ENCODE measurements around the gene RPP25L. TPM values are rescaled to one million over a fixed set of nuclear protein-coding genes. Genes with fewer than 3 reads are reported as not detected.

RPP25L gene
- total and polyA plus RNA-seq, 9 of the 15 experiments (the other 6 are each of a cell fraction or from before 2014, with no cell fraction given), result 16.3 to 43.7 (median 29.0) TPM

- no peak for TF ChIP-seq ZKSCAN1 (IDR thresholded peaks at IDR 0.05; ENCODE audit: low read depth, low read length)
- TF ChIP-seq ETS1 (conservative IDR thresholded peaks at IDR 0.05; ENCODE audit: control insufficient read depth, low read depth, low read length), result 0 out of 2 replicates have a peak, but pooled peaks have one; percentile 20
- peak; percentile 93 for TF ChIP-seq TFE3 (CRISPR knock-in tag; IDR thresholded peaks at IDR 0.05)
Measured at GRCh38 chr9:34646211-34647083, 34.5 kb upstream of the RPP25L start, which contains the start of gene GALT (continued).

- no TSS peak for BruUV-seq (replicated peaks)
- intact Hi-C loops (cut with micrococcal nuclease) (no loop called here), in situ Hi-C loops (cut with MboI) (no loop called here)
- peaks cover 16 to 21% of the 10 kb centered on the region in 2 experiments; a peak in 4 of 5 replicates for H3K4me1 ChIP-seq (replicated peaks in 1 of 2; ENCODE audit: control insufficient read depth in 2 of 2, insufficient read depth in 2 of 2, low read length in 2 of 2)
- no peak overlapping the region for H2AFZ ChIP-seq (ENCODE audit: low read depth, low read length)
- H3K4me2 ChIP-seq (ENCODE audit: insufficient read depth, low read length), result no peak overlapping the region
- no peak for TF ChIP-seq CGGBP1 (CRISPR knock-in tag; IDR thresholded peaks at IDR 0.05)
- TF ChIP-seq E2F6 (IDR thresholded peaks at IDR 0.05; ENCODE audit: borderline replicate concordance in 1 of 2, extremely low read depth in 1 of 2, insufficient read depth in 1 of 2, insufficient read length in 1 of 2, low read depth in 1 of 2, low read length in 1 of 2, poor library complexity in 1 of 2, severe bottlenecking in 1 of 2), result no peak
- TF ChIP-seq EHMT2 (IDR thresholded peaks at IDR 0.05), result no peak
- no peak for TF ChIP-seq ZNF24 (IDR thresholded peaks at IDR 0.05)
- TF ChIP-seq FOXM1 (IDR thresholded peaks at IDR 0.05; ENCODE audit: low read depth), result no peak
- no peak for TF ChIP-seq FOXM1 (CRISPR knock-in tag; IDR thresholded peaks at IDR 0.05; ENCODE audit: low read depth)
- TF ChIP-seq CEBPB (tag; IDR thresholded peaks at IDR 0.05), result peak; percentile 33; the same call in 1 of the 2 replicates
- H3K9me3 ChIP-seq (replicated peaks; ENCODE audit: control insufficient read depth, insufficient read depth, low read depth, low read length), result no peaks in the 10 kb centered on the region
- no peak for ATAC-seq
- FAIRE-seq, result no peak
- no peak for DNase-seq (ENCODE audit: extremely low read depth in 1 of 4, low spot score in 3 of 4)
- peaks cover 19% of the 10 kb centered on the region; the same call in 2 of the 3 replicates for H3K36me3 ChIP-seq (ENCODE audit: control insufficient read depth, insufficient read depth, low read length)
- H3K27ac ChIP-seq (ENCODE audit: extremely low read depth, low read depth, low read length), result no peak overlapping the region
- CTCF ChIA-PET (ENCODE audit: low intra/inter-chr PET ratio), result no interaction called here
- POLR2A ChIA-PET, result interaction anchor here (1.6 kb wide), 1 partner anchor 9 kb away, joined by 3 read pairs; no protein-coding TSS in a partner anchor
- peaks cover 21% of the 10 kb centered on the region for H3K79me2 ChIP-seq (ENCODE audit: control insufficient read depth, insufficient read depth, low read length)
- H3K27me3 ChIP-seq (ENCODE audit: control insufficient read depth in 2 of 2, insufficient read depth in 2 of 2, low read length in 2 of 2), result no peaks in the 10 kb centered on the region
- no peak overlapping the region; a peak in 1 of 4 replicates for H3K9ac ChIP-seq (ENCODE audit: insufficient read depth in 1 of 2, low read depth in 2 of 2, low read length in 2 of 2)
- no peaks in the 10 kb centered on the region for H4K20me1 ChIP-seq (replicated peaks; ENCODE audit: control insufficient read depth, insufficient read depth, low read length)
- no peak overlapping the region for H3K4me3 ChIP-seq
- H3K9me1 ChIP-seq (ENCODE audit: control insufficient read depth, insufficient read depth, low read length), result peaks cover 7% of the 10 kb centered on the region
Measured at GRCh38 chr9:34644766-34645314, 32.9 kb upstream of the RPP25L start.

Measured in K562 (cell line).